OCI-LY3 (cell line): Measurements from ENCODE around the gene RPS3.

Experiments
- H2AFZ ChIP-seq: fragments of 200-600, 300-600 bp; shearing (Covaris generic); 2 replicates; pipeline ENCODE4 v1.6.0; 2014; ENCODE audit warnings: antibody characterized with exemption, low read depth, low read length
- H3K27ac ChIP-seq: fragments of 200-600, 300-600 bp; sonication (generic); 2 replicates; pipeline ENCODE4 v1.5.1; 2014; ENCODE audit warnings: mild to moderate bottlenecking, low read length, moderate library complexity, mixed read lengths
- H3K27me3 ChIP-seq: fragments of 200-600, 300-600 bp; sonication (generic); 2 replicates; pipeline ENCODE4 v1.6.1; 2014; ENCODE audit warnings: low read depth, low read length, mixed read lengths
- H3K36me3 ChIP-seq: fragments of 200-600, 300-600 bp; sonication (generic); replicated peaks from 2 replicates; pipeline ENCODE3; 2014; ENCODE audit warnings: low read depth, low read length, mixed read lengths
- H3K4me1 ChIP-seq: fragments of 300-600, 200-600 bp; sonication (generic); 2 replicates; pipeline ENCODE4 v1.6.1; 2014; ENCODE audit warnings: low read length, mixed read lengths
- H3K4me2 ChIP-seq: fragments of 200-600, 300-600 bp; sonication (generic); 2 replicates; pipeline ENCODE4 v1.6.1; 2014; ENCODE audit warnings: low read length, mixed read lengths
- H3K4me3 ChIP-seq: fragments of 300-600, 200-600 bp; sonication (generic); 2 replicates; pipeline ENCODE4 v1.5.1; 2014; ENCODE audit warnings: antibody characterized with exemption, mild to moderate bottlenecking, low read length, moderate library complexity
- H3K79me2 ChIP-seq: fragments of 300-600, 200-600 bp; shearing (Covaris generic); 2 replicates; pipeline ENCODE4 v1.6.1; 2014; ENCODE audit warnings: mild to moderate bottlenecking, low read length, mixed read lengths
- H3K9ac ChIP-seq: fragments of 300-600, 200-600 bp; shearing (Covaris generic); 2 replicates; pipeline ENCODE4 v1.6.0; 2014; ENCODE audit warnings: mild to moderate bottlenecking, low read length, moderate library complexity
- H3K9me3 ChIP-seq: fragments of 200-600, 300-600 bp; shearing (Covaris generic); 2 replicates; pipeline ENCODE4 v1.6.1; 2014; ENCODE audit warnings: low read length, mixed read lengths; ENCODE audit not compliant: insufficient read depth
- H4K20me1 ChIP-seq: fragments of 200-600, 300-600 bp; sonication (generic); 2 replicates; pipeline ENCODE4 v1.6.1; 2016; ENCODE audit warnings: low read length, mixed read lengths; ENCODE audit not compliant: insufficient read depth
- CTCF ChIP-seq: fragments of 200-600, 300-600 bp; sonication (generic); IDR thresholded peaks from 2 replicates; pipeline ENCODE4 v1.5.1; 2014; ENCODE audit warnings: antibody characterized with exemption, low read length, low read depth
- EZH2phosphoT487 ChIP-seq: fragments of 200-600 bp; shearing (Covaris generic); IDR thresholded peaks from 2 replicates; pipeline ENCODE4 v1.6.1; 2018; ENCODE audit warnings: antibody characterized with exemption, mixed run types, low read depth

Gene RPS3

GRCh38 chr11:75402002-75402773, 2.9 kb downstream of the RPS3 start:
- Histone ChIP-seq H3K36me3 (peaks cover 73% of the 10 kb centered on the region), H3K4me3 (peak overlapping the region; percentile 94; the same call in 1 of the 2 replicates), H2AFZ (no peak overlapping the region), H3K27ac (no peak overlapping the region), H4K20me1 (peaks cover 73% of the 10 kb centered on the region), H3K4me2 (peak overlapping the region; percentile 67), H3K79me2 (peaks cover 79% of the 10 kb centered on the region), H3K27me3 (no peaks in the 10 kb centered on the region), H3K9ac (no peak overlapping the region), H3K9me3 (no peaks in the 10 kb centered on the region), H3K4me1 (peaks cover 15% of the 10 kb centered on the region)
- no peak for TF ChIP-seq EZH2phosphoT487
- TF ChIP-seq CTCF = no peak

GRCh38 chr11:75403037-75403436, 3.7 kb downstream of the RPS3 start:
- Histone ChIP-seq H3K4me2 (no peak overlapping the region), H3K9me3 (no peaks in the 10 kb centered on the region), H4K20me1 (peaks cover 79% of the 10 kb centered on the region), H3K27ac (no peak overlapping the region), H3K9ac (no peak overlapping the region), H2AFZ (no peak overlapping the region), H3K79me2 (peaks cover 80% of the 10 kb centered on the region), H3K4me1 (peaks cover 15% of the 10 kb centered on the region), H3K27me3 (no peaks in the 10 kb centered on the region), H3K4me3 (no peak overlapping the region), H3K36me3 (peaks cover 78% of the 10 kb centered on the region)
- TF ChIP-seq CTCF (no peak), EZH2phosphoT487 (no peak)

- Histone ChIP-seq H3K9me3 (no peaks in the 10 kb centered on the region), H3K4me2 (no peak overlapping the region), H3K27me3 (no peaks in the 10 kb centered on the region), H3K9ac (no peak overlapping the region), H2AFZ (no peak overlapping the region), H3K36me3 (peaks cover 83% of the 10 kb centered on the region), H3K4me1 (peaks cover 12% of the 10 kb centered on the region), H3K27ac (no peak overlapping the region), H4K20me1 (peaks cover 87% of the 10 kb centered on the region), H3K4me3 (no peak overlapping the region), H3K79me2 (peaks cover 85% of the 10 kb centered on the region)
- TF ChIP-seq CTCF (no peak), EZH2phosphoT487 (no peak)
Observed at GRCh38 chr11:75403983-75404658, 4.8 kb downstream of the RPS3 start.

GRCh38 chr11:75406338-75406777, 7.0 kb downstream of the RPS3 start:
- TF ChIP-seq EZH2phosphoT487 = no peak
- TF ChIP-seq CTCF = no peak
- Histone ChIP-seq H3K27me3 (no peaks in the 10 kb centered on the region), H4K20me1 (peaks cover 72% of the 10 kb centered on the region), H3K9me3 (no peaks in the 10 kb centered on the region), H3K27ac (no peak overlapping the region), H3K9ac (no peak overlapping the region), H3K4me2 (no peak overlapping the region), H3K4me3 (no peak overlapping the region), H3K4me1 (peaks cover 7% of the 10 kb centered on the region), H2AFZ (no peak overlapping the region), H3K36me3 (peaks cover 67% of the 10 kb centered on the region), H3K79me2 (peaks cover 63% of the 10 kb centered on the region)
